RWPE2 (cell line): ENCODE measurements around the gene SLC46A1.

Experiments used
- ATAC-seq: fragments of 200-7000 bp; cut with Tn5 transposase; 3 replicates; pipeline ENCODE4 v1.9.1; 2021; ENCODE audit warnings: low read depth
- DNase-seq: peaks from one replicate; pipeline ENCODE4 v3.0.0-alpha.2; 2020; ENCODE audit warnings: low spot score
- H3K27ac ChIP-seq: fragments of 450-650 bp; 2 replicates; pipeline ENCODE4 v1.5.1; 2017; ENCODE audit warnings: mild to moderate bottlenecking; ENCODE audit not compliant: poor library complexity, severe bottlenecking
- H3K27me3 ChIP-seq: fragments of 250-450 bp; sonication (Bioruptor Pico); 2 replicates; pipeline ENCODE4 v1.5.1; 2021; ENCODE audit warnings: mild to moderate bottlenecking, moderate library complexity; ENCODE audit not compliant: insufficient read depth, poor library complexity, severe bottlenecking
- H3K36me3 ChIP-seq: fragments of 250-450 bp; sonication (Bioruptor Pico); 2 replicates; pipeline ENCODE4 v1.5.1; 2020; ENCODE audit warnings: low read depth, mild to moderate bottlenecking, moderate library complexity
- H3K4me1 ChIP-seq: fragments of 250-450 bp; sonication (Bioruptor Pico); 2 replicates; pipeline ENCODE4 v1.5.1; 2021; ENCODE audit warnings: mild to moderate bottlenecking, moderate library complexity; ENCODE audit not compliant: insufficient read depth, poor library complexity, severe bottlenecking
- H3K4me3 ChIP-seq: fragments of 250-450 bp; sonication (Bioruptor Pico); 2 replicates; pipeline ENCODE4 v1.5.1; 2021; ENCODE audit warnings: mild to moderate bottlenecking, moderate library complexity; ENCODE audit not compliant: severe bottlenecking
- H3K9me3 ChIP-seq: fragments of 250-450 bp; sonication (Bioruptor Pico); 2 replicates; pipeline ENCODE4 v1.5.1; 2021; ENCODE audit warnings: mild to moderate bottlenecking, moderate library complexity; ENCODE audit not compliant: severe bottlenecking
- CTCF ChIP-seq: fragments of 450-650 bp; IDR thresholded peaks from one replicate; pipeline ENCODE4 v1.5.1; 2017; ENCODE audit warnings: mild to moderate bottlenecking, moderate library complexity; ENCODE audit not compliant: poor library complexity, severe bottlenecking

Gene SLC46A1

GRCh38 chr17:28363776-28364650, 42.0 kb downstream of the SLC46A1 start:
- peaks cover 26% of the 10 kb centered on the region for H3K36me3 ChIP-seq
- no peak overlapping the region for H3K27ac ChIP-seq
- no peaks in the 10 kb centered on the region for H3K9me3 ChIP-seq
- H3K27me3 ChIP-seq: no peaks in the 10 kb centered on the region
- ATAC-seq (no peak), DNase-seq (no peak)
- no peaks in the 10 kb centered on the region for H3K4me1 ChIP-seq
- no peak for TF ChIP-seq CTCF
- no peak overlapping the region for H3K4me3 ChIP-seq

- no peak for DNase-seq
- Histone ChIP-seq H3K9me3 (no peaks in the 10 kb centered on the region), H3K27ac (no peak overlapping the region), H3K36me3 (peaks cover 26% of the 10 kb centered on the region), H3K4me1 (peaks cover 4% of the 10 kb centered on the region), H3K4me3 (no peak overlapping the region), H3K27me3 (no peaks in the 10 kb centered on the region)
- TF ChIP-seq CTCF: no peak
- ATAC-seq: no peak
Observed at GRCh38 chr17:28363186-28363585, 42.8 kb downstream of the SLC46A1 start.

- peak overlapping the region; percentile 95 for H3K4me3 ChIP-seq
- no peak overlapping the region for H3K27ac ChIP-seq
- no peak for TF ChIP-seq CTCF
- peaks cover 52% of the 10 kb centered on the region for H3K36me3 ChIP-seq
- H3K9me3 ChIP-seq: no peaks in the 10 kb centered on the region
- no peaks in the 10 kb centered on the region for H3K27me3 ChIP-seq
- H3K4me1 ChIP-seq: peaks cover 5% of the 10 kb centered on the region
- ATAC-seq (no peak), DNase-seq (no peak)
Observed at GRCh38 chr17:28357901-28358197, 48.2 kb downstream of the SLC46A1 start.

GRCh38 chr17:28357061-28357900, 48.7 kb downstream of the SLC46A1 start, which contains the start of gene POLDIP2:
Gene POLDIP2, minus strand, starts transcription at chr17:28357527. Its CDS starts 79 bp downstream, at chr17:28357448.
- peaks cover 5% of the 10 kb centered on the region for H3K4me1 ChIP-seq
- peak within 1 kb of the TSS; percentile 95 for H3K4me3 ChIP-seq
- H3K9me3 ChIP-seq: no peaks in the 10 kb centered on the region
- peak within 1 kb of the TSS; percentile 26 for H3K27ac ChIP-seq
- no peak for TF ChIP-seq CTCF
- ATAC-seq: peak; percentile 100
- DNase-seq: peak; percentile 94
- peaks cover 58% of the 10 kb centered on the region for H3K36me3 ChIP-seq
- no peaks in the 10 kb centered on the region for H3K27me3 ChIP-seq
